GM20431 (cell line): ENCODE results near the gene CEP85.

Experiments
- in situ Hi-C: fragments of 300-500 bp; cut with MseI, MboI; formaldehyde crosslinking; loops from one replicate; pipeline ENCODE4 v1.15.0; 2020; ENCODE audit warnings: low sequenced_read_pairs; ENCODE audit not compliant: unreplicated experiment

CEP85 gene

DNA sequence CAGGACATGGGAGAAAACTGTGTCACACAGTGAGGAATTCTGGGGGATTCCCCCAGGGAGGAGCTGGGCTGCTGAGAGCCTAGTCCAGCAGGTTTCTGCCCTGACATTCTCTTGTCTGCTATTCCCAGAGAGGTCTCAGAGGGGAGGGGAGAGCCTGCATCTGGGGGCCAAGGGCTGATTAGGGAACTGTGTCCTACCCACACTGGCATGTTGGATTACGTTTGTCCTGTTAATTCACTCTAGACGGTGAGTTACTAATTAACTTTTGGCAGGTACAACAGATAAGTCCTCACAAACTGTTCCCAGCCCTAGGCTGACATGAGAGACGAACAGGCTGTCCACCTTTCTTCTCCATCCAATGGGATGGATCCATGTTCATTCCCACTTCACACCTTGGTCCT lies 43.3 kb downstream of the CEP85 start:
- in situ Hi-C loops: no loop called here

- in situ Hi-C loops: no loop called here
These were observed 43.7 kb downstream of the CEP85 start for GRCh38 chr1:26277719-26278118.

GRCh38 chr1:26278303-26278702 lies 44.3 kb downstream of the CEP85 start:
- in situ Hi-C loops: no loop called here

DNA sequence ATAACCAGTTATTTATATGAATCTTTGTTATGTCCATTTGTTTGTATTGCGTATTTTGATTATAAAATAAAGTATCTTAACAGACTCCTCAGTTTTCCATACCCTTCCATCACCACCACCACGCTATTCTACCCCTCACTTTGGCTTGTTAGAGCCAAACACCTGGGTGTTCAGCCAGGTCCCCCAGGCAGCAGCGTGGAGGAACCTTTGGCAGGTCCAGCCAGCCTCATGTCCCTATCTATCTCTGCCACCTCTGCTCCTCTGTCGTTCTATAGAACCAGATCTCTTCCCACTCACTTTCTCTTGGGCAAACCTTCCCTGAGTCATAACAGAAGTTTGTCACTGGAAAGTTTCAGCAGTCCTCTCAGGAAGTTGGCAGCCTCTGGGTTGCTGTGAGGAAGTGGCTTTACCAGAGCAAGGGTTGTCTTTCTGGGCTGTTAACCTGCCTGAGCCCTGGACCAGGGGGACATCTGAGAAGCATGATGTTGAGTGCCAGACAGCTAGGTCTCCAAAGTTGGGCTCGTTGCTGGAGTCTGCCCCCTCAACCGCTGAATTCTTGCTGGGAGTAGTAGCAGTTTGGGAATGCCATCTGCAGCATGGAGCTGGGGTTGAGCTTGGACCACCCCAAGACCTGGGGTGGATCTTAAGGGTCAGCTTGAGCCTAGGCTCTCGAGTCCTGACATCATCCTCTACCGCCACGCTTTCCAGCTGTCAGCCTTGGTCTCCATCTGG lies 44.9 kb downstream of the CEP85 start:
- in situ Hi-C loops: no loop called here

DNA sequence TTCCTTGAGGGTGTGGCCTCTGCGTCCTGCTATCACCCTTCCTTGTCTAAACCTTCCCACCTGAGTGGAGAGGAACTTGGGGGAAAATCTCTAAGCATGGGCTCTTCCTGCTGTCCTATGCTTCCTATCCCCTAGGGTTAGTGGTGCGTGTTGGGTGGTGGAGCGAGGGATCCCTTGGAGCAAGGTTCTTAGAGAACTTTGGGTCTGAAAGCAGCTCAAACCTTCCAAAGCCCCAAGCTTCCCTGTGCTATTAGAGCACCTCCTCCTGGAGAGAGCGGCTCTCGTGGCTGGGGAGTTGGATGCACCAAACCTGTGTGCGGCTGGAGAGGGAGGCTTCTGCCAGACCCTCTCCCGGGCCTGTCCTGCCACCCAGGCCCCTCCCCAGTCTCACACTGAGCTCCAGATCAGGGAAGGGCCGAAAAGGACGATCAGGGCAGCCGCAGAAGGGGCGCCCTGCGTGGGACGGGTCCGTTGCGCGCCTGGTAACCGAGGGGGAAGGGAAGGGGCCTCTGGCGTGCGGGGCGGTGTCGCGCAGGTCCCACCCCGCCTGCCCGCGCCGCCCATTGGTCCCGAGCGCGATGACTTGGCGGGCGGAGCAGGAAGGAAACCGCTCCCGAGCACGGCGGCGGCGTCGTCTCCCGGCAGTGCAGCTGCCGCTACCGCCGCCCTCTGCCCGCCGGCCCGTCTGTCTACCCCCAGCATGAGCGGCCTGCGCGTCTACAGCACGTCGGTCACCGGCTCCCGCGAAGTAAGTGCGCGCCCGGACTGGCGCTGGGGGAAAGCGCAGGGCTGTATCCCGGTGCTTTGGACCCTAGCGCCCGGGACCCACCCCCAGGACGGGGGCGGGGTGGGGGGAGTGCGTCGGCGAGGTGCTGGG lies 45.7 kb downstream of the CEP85 start, which contains the start of gene SH3BGRL3:
TSS of gene SH3BGRL3 (plus strand) at position 631 of the 877 bp plus-strand sequence. CDS start at position 701, 70 bp downstream.
- in situ Hi-C loops: loop anchor here (5.0 kb wide), 1 partner anchor 43 kb away; no protein-coding TSS in a partner anchor

DNA sequence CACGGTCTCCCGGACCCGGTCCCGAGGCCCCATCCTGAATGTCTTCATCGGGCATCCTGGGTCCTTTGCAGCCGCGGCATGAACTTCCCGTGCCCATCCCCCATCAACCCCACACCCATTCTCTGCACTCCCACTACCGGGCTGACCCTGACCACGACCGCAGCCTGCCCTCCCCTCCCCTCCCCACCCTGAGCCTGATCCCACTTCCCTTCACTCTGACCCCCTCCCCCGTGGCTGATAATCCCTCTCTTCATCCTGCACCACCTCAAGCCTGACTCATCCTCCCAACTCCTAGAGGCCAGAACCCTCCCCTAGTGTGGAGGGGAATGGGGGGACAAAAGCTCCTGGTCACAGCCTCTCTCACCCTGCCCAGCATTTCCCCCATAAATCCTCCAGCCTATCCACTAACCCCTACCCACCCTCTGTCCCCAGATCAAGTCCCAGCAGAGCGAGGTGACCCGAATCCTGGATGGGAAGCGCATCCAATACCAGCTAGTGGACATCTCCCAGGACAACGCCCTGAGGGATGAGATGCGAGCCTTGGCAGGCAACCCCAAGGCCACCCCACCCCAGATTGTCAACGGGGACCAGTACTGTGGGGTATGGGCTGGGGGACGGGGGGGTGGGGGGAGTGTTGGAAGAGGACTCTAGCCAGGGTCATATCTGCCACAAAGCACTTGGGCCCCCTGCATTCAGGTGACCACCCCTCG lies 46.5 kb downstream of the CEP85 start:
- in situ Hi-C loops: loop anchor here (5.0 kb wide), 1 partner anchor 42 kb away; no protein-coding TSS in a partner anchor

GRCh38 chr1:26281091-26281958 lies 47.3 kb downstream of the CEP85 start:
- in situ Hi-C loops: loop anchor here (5.0 kb wide), 1 partner anchor 41 kb away; no protein-coding TSS in a partner anchor

DNA sequence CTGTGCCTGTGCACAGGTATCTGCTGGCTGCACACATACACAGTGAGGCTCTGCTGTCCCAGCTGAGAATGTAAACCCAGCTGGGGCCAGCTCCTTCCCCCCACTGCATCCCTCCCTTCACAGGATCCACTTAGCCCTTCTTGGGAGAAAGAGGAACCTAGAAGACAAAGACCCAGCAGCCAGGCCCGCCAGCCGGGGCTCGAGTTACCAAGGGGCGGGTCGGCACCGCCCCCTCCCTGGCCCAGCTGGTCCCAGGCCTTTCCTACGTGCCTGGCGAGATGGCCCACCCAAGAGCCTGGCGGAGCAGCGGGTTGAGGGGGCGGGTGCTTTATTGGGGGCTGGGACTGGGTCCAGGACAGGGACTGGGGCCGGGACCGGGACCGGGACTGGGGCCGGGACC lies 48.0 kb downstream of the CEP85 start:
- in situ Hi-C loops: loop anchor here (5.0 kb wide), 1 partner anchor 40 kb away; no protein-coding TSS in a partner anchor

DNA sequence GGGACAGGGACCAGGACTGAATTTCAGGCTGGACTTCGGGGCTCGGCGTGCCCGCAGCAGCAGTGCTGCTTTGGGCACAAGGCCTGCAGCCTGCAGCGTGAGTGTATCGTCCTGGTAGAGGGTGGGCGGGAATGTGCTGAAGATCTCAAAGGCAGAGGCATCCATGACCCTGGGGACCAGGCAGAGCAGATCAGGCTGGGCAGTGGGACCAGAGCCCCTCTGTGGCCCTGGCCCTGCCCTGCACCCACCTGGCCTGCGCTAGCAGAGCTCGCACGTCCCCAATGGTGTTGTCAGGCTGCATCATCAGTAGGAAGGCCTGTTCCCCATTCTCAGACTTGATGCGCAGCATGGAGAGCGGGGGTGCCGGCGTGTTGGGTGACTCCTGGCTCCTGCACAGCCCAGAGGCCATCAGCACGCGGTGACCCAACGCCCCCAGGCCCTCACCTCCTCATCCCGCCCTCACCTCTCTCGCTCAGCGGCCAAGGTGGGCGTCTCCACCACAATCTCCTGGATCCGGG lies 48.5 kb downstream of the CEP85 start:
- in situ Hi-C loops: loop anchor here (5.0 kb wide), 1 partner anchor 40 kb away; no protein-coding TSS in a partner anchor

DNA sequence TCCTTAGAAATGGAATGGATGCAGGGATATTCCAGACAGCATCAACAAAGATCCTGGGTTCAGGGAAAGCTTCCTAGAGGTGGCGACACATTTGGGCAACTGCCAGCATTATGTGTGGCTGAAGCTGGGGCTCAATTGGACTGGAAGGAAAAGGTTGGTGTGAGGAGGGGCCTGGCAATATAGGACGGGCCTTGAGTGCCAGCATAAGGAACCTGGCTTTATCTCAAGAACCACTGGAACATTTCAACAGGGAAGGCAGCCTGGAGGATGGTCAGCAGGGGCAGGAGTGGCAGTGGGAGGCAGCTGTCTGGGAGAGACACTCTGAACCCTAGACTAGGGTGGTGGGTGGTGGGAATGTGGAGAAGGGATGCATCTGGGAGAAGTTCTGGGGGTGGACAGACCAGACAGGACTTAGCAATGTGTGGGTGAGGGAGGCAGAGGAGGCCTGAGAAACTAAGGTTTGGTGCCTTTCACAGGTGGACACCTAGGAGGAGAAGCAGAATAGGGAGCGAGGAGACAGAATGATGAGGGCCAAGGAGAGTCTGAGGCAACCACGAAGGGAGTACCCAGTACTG lies 49.4 kb downstream of the CEP85 start:
- in situ Hi-C loops: loop anchor here (5.0 kb wide), 1 partner anchor 39 kb away; no protein-coding TSS in a partner anchor

GRCh38 chr1:26283871-26284596 lies 50.0 kb downstream of the CEP85 start:
- in situ Hi-C loops: loop anchor here (5.0 kb wide), 1 partner anchor 38 kb away; no protein-coding TSS in a partner anchor

GRCh38 chr1:26284597-26285347 lies 50.8 kb downstream of the CEP85 start:
- in situ Hi-C loops: loop anchor here (5.0 kb wide), 1 partner anchor 38 kb away; no protein-coding TSS in a partner anchor

DNA sequence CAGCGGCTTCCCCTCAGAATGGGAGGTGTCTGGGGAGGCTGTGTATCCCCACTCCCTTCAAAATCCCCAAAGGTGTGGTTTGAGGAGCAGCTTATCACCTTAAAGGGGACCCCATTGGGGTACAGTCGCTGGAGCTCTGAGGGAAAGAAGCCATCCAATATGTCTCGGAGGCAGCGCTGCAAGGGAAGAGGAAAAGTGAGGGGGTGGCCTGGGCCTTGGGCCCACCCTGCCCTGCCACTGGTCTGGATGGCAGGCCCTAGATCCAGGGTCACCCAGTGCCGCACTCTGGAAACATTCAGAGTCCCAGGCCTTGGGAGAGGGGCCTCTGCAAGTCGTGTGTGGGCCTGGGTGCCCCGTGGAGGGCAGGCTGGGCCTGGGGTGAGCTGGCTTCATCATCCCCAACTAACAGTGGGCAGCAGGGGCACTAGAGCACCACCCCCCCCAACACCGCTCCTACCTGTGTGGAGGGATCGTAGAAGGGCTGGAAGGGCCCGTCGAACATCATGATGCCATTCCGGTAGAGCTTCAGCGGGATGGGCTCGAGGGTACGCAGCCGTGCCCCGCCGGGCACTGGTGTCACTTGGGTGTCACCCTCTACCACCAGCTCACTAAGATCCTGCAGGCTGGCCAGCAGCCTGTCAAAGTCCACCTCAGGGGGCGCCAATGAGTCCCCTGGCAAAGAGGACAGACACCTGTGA lies 51.5 kb downstream of the CEP85 start:
- in situ Hi-C loops: no loop called here

GRCh38 chr1:26286064-26286416 lies 52.0 kb downstream of the CEP85 start:
- in situ Hi-C loops: no loop called here

DNA sequence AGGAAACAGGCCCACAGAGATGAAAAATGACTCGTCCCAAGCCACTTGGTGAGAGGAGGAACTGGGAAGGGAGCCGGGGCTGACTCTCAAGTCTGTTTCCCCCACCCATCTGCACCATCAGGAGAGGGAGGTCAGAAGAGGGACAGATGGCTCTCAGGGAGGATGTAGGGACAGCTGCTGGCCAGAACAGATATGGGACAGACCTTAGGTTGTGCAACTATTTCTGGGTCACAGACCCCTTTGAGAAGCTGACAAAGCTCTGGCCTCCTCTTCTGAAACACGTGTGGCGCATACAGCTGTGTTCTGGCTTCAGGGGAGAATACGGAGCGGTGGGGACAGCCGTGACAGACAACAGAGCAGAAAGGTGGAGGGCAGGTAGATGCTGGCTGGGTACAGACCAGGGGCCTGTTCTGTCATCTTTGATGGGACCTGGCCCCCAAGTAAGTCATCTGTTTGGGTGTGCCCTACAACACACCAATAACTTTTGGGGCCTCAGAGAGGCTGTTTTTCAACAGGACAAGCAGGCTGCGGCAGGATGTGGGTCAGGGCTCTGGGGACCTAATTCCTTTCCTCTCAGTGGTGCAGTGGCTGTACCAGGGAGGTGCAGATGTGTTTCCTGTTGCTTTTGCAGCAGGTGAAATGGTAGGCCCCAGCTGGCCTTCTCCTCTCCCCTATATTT lies 53.2 kb downstream of the CEP85 start:
- in situ Hi-C loops: no loop called here

DNA sequence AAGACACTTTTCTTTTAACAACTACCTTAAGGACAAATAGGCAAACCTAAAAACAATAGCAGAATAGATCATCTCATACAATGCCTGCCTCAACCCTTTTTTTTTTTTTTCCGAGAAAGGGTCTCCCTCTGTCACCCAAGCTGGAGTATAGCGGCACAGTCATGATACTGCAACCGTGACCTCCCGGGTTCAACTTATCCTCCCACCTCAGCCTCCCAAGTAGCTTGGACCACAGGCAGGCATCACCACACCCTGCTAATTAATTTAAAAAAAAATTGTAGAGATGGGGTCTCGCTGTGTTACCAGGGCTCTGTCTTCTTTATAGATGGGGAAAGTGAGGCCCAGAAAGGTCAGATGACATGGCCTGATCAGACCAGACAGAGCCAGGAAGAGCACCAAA lies 53.8 kb downstream of the CEP85 start:
- in situ Hi-C loops: no loop called here
